ENCODE data around the gene SCUBE3.

- TF ChIP-seq CTCF (IDR thresholded peaks at IDR 0.05) (no peak), POLR2AphosphoS5 (IDR thresholded peaks at IDR 0.05) (no peak), POLR2A (IDR thresholded peaks at IDR 0.05) (no peak), EP300 (IDR thresholded peaks at IDR 0.05) (no peak)
Observed at GRCh38 chr6:35215665-35216411, 2.1 kb downstream of the SCUBE3 start.
